Brain microvascular endothelial cell (primary cell): Measurements from ENCODE around the gene FAM53B.

Source experiments
- DNase-seq: peaks from one replicate; pipeline ENCODE4 v3.0.0-alpha.2; 2020
- H3K27ac ChIP-seq: fragments of 250-450 bp; sonication (Bioruptor Pico); 2 replicates; pipeline ENCODE4 v1.5.1; 2020; ENCODE audit warnings: mild to moderate bottlenecking, moderate library complexity
- H3K27me3 ChIP-seq: fragments of 250-450 bp; sonication (Bioruptor Pico); replicated peaks from 2 replicates; pipeline ENCODE4 v1.5.1; 2020; ENCODE audit warnings: mild to moderate bottlenecking
- H3K36me3 ChIP-seq: fragments of 250-450 bp; sonication (Bioruptor Pico); replicated peaks from 2 replicates; pipeline ENCODE4 v1.5.1; 2020; ENCODE audit warnings: mild to moderate bottlenecking
- H3K4me3 ChIP-seq: 2 replicates; pipeline ENCODE4 v1.5.1; 2011; ENCODE audit warnings: low read depth, mild to moderate bottlenecking, control low read depth, low read length, moderate library complexity
- CTCF ChIP-seq: IDR thresholded peaks from 2 replicates; pipeline ENCODE4 v1.5.1; 2011; ENCODE audit warnings: low read depth, mild to moderate bottlenecking, moderate library complexity, low read length, control low read depth, inconsistent platforms; ENCODE audit errors: missing control alignments
- in situ Hi-C: cut with HindIII; loops from 2 replicates; pipeline ENCODE4 v1.10.0; 2017; ENCODE audit warnings: low sequenced_read_pairs, low pct_ligation_motif_present

Gene FAM53B

GRCh38 chr10:124703372-124703771, 40.8 kb downstream of the FAM53B start:
- H3K36me3 ChIP-seq, result peaks cover 2% of the 10 kb centered on the region
- H3K27ac ChIP-seq, result no peak overlapping the region
- in situ Hi-C loops, result no loop called here

GRCh38 chr10:124701881-124702656, 42.1 kb downstream of the FAM53B start:
- in situ Hi-C loops, result no loop called here
- Histone ChIP-seq H3K4me3 (no peak overlapping the region), H3K36me3 (peaks cover 2% of the 10 kb centered on the region), H3K27me3 (no peaks in the 10 kb centered on the region), H3K27ac (peak overlapping the region; percentile 68)
- no peak for TF ChIP-seq CTCF
- peak; percentile 76 for DNase-seq

More at GRCh38 chr10:124703372-124703771, 40.8 kb downstream of the FAM53B start:
- no peak for DNase-seq
- no peak for TF ChIP-seq CTCF
- H3K4me3 ChIP-seq, result no peak overlapping the region
- no peaks in the 10 kb centered on the region for H3K27me3 ChIP-seq

GRCh38 chr10:124701435-124701834, 42.7 kb downstream of the FAM53B start:
- DNase-seq, result peak; percentile 31
- H3K4me3 ChIP-seq, result no peak overlapping the region
- in situ Hi-C loops, result no loop called here
- peak overlapping the region; percentile 68 for H3K27ac ChIP-seq
- TF ChIP-seq CTCF, result no peak
- peaks cover 2% of the 10 kb centered on the region for H3K36me3 ChIP-seq
- H3K27me3 ChIP-seq, result no peaks in the 10 kb centered on the region

- TF ChIP-seq CTCF, result no peak
- Histone ChIP-seq H3K4me3 (no peak overlapping the region), H3K36me3 (peaks cover 2% of the 10 kb centered on the region), H3K27me3 (no peaks in the 10 kb centered on the region), H3K27ac (no peak overlapping the region)
- in situ Hi-C loops, result no loop called here
- DNase-seq, result no peak
Measured at GRCh38 chr10:124701038-124701365, 43.2 kb downstream of the FAM53B start.

GRCh38 chr10:124700293-124701037, 43.7 kb downstream of the FAM53B start:
- Histone ChIP-seq H3K36me3 (peaks cover 3% of the 10 kb centered on the region), H3K27me3 (no peaks in the 10 kb centered on the region), H3K4me3 (no peak overlapping the region), H3K27ac (no peak overlapping the region)
- TF ChIP-seq CTCF, result no peak
- in situ Hi-C loops, result no loop called here
- DNase-seq, result no peak
